Measurements from ENCODE around the gene CCDC60.
"Not testable (repeated sequence)": the region's sequence is repeated elsewhere in the genome, so short reads cannot be mapped to it uniquely, and the experiment has no call there.

Gene CCDC60

GRCh38 chr12:119338593-119339363, 4.2 kb downstream of the CCDC60 start:
- no peak for DNase-seq (ENCODE audit: low read depth in 2 of 2)

GRCh38 chr12:119340578-119340977, 6.0 kb downstream of the CCDC60 start:
- no peak for DNase-seq (ENCODE audit: low read depth in 2 of 2)

DNA sequence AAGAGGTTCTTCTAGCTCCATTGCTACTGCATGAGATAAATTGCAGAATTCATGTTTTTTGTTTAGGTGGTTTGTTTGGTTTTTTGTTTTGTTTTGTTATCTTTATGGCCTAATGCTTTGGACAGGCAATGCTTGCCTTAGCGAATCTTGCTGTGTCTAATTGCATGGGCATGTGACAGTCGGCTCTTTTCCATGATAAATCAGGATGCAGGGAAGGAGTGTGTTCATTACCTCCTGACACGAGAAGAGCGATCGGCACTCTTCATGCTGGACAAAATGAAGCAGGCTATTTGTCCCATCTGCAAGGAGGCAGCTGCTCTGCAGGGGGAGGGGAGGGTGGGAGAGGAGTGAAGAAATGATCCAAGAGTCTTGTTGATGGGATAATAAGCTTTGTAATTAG, 6.5 kb downstream of the CCDC60 start:
- no peak for DNase-seq (ENCODE audit: low read depth in 2 of 2)

DNA sequence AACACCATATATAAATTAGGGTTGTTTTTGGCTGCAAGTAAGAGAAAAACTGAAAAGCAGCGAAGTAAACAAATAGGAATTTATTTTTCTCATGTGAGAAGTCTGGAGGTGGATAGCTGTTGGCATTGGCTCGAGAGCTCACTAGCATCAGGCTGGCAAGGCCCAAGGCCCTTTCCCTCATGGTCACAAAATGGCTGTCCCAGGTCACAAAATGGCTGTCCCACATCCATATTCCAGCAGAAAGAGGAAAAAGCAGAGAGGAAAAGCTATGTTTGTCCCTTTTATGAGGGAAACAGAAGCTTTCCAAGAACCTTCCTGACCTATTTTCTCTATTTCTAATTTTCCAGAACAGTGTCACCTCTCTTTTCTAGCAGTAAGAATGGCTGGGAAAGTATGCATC, 7.5 kb downstream of the CCDC60 start:
- DNase-seq (ENCODE audit: low read depth in 2 of 2) = no peak

DNA sequence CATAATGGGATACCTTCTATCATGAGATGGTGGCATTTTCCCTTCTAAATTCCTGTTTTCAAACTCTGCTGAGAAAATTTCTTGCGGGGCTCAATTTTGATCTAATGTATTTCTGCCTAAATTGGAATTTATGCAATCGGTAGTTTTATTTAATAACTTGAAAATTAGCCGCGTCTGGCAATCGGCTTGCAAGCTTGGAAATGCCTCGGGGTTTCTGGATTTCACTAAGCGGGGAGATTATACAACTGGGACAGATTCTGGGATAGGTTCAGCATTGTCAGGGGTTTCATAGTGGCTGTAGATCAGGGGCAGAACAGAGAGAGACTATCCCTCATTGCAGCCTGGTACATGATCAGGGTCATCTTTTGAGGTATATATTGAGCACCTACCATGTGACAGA, 8.6 kb downstream of the CCDC60 start:
- no peak for DNase-seq (ENCODE audit: low read depth in 2 of 2)

DNA sequence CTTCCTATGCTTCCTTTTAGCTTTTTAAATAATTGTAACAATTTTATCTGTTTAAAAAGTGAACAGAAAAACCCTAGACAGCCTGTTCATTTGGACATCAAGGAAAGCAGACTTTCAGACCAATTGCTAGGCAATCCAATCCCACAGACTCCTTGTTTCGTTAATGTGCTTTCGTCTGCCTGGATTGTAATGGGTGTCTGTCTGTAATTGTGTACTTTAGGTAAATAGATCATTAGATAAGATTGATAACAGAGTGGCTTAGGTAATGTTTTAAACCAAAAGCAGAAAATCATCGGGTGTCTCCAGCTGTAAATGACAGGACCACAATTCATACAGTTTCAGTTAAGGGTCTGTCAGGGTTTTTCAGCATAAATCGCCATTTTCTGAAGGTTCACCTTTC, 19.6 kb downstream of the CCDC60 start:
- DNase-seq (ENCODE audit: low read depth in 2 of 2) = no peak

GRCh38 chr12:119360366-119360765, 25.8 kb downstream of the CCDC60 start:
- DNase-seq (ENCODE audit: low read depth in 2 of 2) = not testable (repeated sequence)

- DNase-seq (ENCODE audit: low read depth in 2 of 2) = no peak
Measured at GRCh38 chr12:119363037-119363436, 28.5 kb downstream of the CCDC60 start.

DNA sequence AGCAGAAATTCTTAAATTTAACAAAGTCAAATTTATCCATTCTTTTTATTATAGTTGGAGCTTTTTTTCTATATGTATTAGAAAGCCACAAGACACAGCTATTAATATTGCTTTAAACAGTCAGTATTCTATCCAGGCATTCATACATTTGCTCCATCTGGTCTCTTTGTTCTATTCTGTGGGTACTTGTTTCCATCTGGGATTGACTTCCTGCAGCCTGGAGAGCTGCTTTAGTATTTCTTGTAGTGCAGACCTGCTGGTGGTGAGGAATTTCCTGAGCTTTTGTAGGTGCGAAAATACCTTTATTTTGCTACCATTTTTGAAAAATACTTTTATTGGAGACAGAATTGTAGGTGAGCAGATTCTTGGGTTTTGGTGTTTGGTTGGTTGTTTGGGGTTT, 29.0 kb downstream of the CCDC60 start:
- no peak for DNase-seq (ENCODE audit: low read depth in 2 of 2)

DNA sequence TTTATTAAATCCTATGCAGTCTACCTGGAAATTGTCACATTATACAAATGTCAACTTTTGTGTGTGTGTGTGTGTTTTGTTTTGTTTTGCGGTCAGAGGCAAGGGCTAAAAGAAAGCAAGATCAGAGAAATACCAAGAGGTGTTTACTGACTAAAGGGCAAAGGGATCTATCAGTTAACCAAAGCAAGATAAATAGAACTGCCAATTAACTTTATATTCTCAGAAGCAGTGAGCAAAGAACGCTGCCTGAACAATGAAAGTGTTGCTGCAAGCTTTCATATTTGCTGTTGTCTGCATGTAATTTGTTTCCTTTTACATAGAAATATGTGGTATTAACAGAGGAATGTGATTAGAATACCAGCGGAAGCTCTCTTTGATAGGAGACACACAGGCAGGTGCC, 30.9 kb downstream of the CCDC60 start:
- no peak for DNase-seq (ENCODE audit: low read depth in 2 of 2)

DNA sequence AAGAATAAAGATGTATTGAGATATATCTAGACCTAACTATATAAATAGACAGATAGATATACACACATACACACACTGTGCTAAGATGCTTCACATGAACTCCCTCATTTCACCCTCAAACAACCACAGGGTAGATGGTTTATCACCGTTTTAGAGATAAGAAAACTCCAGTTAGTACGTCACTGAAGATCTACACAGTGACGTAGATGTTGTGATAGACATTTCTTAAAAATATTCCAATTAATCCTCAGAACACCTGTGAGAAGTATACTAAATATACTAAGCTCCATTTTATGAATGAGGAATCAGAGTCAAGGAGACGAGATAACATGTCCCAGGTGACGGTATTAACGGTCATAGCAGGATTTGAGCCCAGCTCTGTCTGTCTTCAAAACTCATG, 31.5 kb downstream of the CCDC60 start:
- no peak for DNase-seq (ENCODE audit: low read depth in 2 of 2)

DNA sequence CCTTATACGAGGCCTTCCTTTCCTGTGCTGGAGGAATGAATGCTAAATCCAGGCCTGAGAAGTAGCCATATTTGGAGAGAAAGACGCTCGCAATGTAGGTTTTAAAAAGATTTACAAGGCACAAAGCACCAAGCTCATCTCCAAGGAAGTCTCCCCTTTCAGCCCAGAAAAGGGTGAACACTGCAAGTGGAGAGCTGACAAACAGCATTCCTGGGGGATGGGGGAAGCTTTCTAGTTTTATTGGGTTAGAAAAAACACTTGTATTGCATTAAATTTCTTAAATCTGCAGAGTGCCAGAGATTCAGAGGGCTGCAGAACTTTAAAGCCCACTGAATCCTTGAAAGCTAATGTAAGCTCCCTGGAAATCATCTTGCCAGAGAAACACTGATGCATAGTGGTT, 34.6 kb downstream of the CCDC60 start:
- DNase-seq (ENCODE audit: low read depth in 2 of 2) = no peak

GRCh38 chr12:119369907-119370546, 35.5 kb downstream of the CCDC60 start:
- no peak for DNase-seq (ENCODE audit: low read depth in 2 of 2)

DNA sequence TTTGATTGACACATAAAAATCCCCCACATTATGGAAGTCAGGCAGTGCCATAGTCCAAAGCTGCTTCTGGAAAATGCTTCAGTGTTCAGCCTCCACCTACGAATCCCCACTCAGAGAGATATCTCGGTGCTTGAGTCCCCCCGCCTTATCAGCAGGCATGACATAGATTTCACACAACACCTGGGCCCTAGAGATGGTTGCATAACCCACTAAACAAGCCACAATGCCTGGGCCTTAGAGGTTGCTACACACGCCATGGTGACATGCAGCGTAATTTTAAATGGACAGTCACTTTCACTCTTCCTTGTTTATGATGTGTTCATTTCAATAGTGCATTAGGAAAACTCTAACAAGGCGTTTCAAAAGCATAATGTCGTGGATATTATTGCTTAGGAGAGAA, 38.0 kb downstream of the CCDC60 start:
- DNase-seq (ENCODE audit: low read depth in 2 of 2) = no peak

- DNase-seq (ENCODE audit: low read depth in 2 of 2) = no peak
Measured at GRCh38 chr12:119373001-119373400, 38.5 kb downstream of the CCDC60 start.

GRCh38 chr12:119373666-119374065, 39.1 kb downstream of the CCDC60 start:
- DNase-seq (ENCODE audit: low read depth in 2 of 2) = no peak

DNA sequence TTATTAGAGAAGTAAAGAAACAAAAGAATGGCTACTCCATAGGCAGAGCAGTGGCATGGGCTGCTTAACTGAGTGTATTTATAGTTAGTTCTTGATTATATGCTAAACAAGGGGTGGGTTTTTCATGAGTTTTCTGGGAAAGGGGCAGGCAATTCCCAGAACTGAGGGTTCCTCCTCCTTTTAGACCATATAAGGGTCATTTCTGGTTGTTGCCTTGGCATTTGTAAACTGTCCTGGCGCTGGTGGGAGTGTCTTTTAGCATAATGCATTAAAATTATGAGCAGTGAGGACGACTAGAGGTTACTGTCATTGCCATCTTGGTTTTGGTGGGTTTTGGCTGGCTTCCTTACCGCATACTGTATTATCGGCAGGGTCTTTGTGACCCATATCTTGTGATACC, 40.1 kb downstream of the CCDC60 start:
- no peak for DNase-seq (ENCODE audit: low read depth in 2 of 2)

DNA sequence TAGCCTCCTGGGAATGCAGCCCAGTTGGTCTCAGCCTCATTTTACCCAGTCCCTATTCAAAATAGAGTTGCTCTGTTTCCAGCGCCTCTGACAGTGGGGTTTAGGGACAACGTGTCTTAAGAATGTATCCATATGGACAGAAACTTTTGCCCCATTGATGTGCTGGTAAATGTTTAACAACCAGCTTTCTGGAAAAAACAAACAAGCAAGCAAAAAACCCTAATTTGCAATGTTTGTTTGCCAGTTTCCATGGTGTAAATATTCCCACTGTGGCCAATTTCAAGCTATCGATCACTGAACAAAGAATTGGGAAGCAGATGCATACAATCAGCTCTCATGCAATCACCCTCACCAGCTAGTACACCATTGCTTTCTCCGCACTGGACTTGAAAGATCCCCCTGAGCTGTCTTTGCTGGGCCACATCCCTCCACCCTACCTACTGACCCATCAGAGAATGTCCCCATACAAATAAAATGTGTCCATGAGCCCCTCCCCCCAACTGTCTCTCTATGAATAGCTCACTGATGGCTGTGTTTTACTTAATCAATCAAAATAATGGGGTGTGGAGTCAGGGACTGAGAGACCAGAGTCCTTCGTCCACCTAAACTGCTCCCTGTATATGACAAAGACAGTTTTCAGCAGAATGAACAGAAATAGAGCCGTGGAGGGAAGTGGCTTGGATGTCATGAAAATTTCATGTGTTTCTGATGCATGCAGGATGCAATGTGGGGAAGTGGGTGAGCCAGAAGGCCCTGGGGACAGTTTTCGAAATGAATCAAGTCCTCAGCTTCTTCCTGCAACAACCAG, 40.8 kb downstream of the CCDC60 start:
- DNase-seq (ENCODE audit: low read depth in 2 of 2) = no peak

- no peak for DNase-seq (ENCODE audit: low read depth in 2 of 2)
Measured at GRCh38 chr12:119375883-119376190, 41.3 kb downstream of the CCDC60 start.

DNA sequence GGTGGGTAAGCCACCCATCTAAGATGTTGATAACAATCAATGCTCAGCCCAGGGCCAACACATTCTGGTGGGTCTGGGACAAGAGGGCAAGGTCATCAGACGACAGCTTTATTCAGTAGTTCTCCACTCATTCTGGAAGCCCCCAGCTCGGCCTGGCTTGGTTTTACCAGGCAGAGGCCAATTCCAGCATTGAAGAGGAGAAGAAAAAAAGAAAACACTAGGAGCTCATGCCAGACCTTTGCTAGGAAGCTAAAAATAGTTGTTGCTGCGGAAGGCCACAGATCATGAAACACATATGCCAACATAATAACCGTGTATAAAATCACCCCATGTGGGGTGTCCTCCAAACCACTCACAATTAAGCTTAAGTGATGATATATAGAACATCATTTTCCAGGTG, 44.4 kb downstream of the CCDC60 start:
- no peak for DNase-seq (ENCODE audit: low read depth in 2 of 2)

DNA sequence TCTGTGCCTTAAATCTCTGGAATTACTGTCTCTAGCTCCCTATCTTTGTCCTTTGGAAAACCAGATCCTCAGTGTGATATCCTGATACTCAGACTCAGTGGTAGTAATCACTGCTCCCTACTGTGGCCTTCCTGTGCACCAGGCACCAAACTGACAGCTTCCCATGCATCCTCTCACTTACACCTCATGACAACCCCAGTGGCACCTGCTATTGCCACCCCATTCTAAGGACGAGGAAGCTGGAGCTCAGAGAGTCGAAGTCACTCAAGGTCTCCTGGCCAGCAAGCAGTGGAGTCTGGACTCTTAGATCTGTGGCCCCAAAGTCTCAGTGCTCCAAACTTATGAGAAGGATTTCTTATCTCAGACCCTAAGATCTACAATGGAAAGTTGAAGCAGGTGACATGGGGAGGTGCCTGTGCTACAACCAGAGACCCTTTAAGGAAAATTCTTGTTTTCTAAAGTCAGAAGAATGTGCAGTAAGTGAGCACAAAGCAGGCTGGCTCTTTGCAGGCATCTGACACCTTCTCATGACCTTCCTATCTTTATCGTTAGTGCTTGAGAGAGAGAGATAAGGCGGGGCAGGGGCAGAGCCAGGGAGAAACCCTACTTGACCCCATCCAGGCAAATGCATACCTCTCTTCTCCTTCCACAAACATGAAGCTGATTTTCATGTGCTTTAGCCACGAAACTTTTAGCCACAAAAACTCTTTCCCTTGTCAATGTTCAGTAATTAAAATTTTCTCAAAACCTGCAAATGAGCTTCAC, 47.1 kb downstream of the CCDC60 start:
- DNase-seq (ENCODE audit: low read depth in 2 of 2) = no peak

- no peak for DNase-seq (ENCODE audit: low read depth in 2 of 2)
Measured at GRCh38 chr12:119383206-119383605, 48.7 kb downstream of the CCDC60 start.
